Measurements from ENCODE around the gene RTN1. TPM values are rescaled to one million over a fixed set of nuclear protein-coding genes. Genes with fewer than 3 reads are reported as not detected.

Gene RTN1
- total and polyA plus RNA-seq, 2 experiments from 2014 or later: 4.2 to 4.3 TPM

DNA sequence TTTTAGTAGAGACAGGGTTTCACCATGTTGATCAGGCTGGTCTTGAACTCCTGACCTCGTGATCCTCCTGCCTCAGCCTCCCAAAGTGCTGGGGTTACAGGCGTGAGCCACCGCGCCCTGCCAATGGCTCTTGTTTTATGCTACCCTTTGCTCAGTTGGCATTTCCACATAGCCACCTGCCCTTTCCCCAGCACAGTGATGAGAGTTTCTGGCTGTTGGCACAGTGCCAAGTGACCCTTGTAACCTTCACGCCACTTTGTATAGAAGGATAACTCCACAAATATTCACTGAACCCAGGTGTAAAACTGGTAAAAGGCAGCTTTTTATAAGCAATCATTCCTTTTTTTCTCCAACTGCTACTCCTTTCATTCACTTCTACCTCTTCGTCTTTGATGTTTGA, 275.5 kb downstream of the RTN1 start:
- Histone ChIP-seq H3K4me1 (ENCODE audit: insufficient read depth) (no peaks in the 10 kb centered on the region), H3K27me3 (ENCODE audit: insufficient read depth) (no peaks in the 10 kb centered on the region), H3K36me3 (ENCODE audit: insufficient read depth) (no peaks in the 10 kb centered on the region), H2AFZ (no peak overlapping the region), H3K9me2 (ENCODE audit: insufficient read depth) (no peaks in the 10 kb centered on the region), H4K20me1 (replicated peaks; ENCODE audit: insufficient read depth) (no peaks in the 10 kb centered on the region), H3K4me2 (no peak overlapping the region), H3F3A (replicated peaks; ENCODE audit: low read depth) (no peaks in the 10 kb centered on the region), H3K27ac (ENCODE audit: low read depth) (no peak overlapping the region), H3K4me3 (no peak overlapping the region), H3K79me2 (replicated peaks; ENCODE audit: insufficient read depth) (no peaks in the 10 kb centered on the region)
- TF ChIP-seq CREB1 (CRISPR knock-in tag; IDR thresholded peaks at IDR 0.05; ENCODE audit: low read depth): no peak
- TF ChIP-seq EZH2 (IDR thresholded peaks at IDR 0.05; ENCODE audit: low read depth, unreplicated experiment): no peak
- TF ChIP-seq, protein P1, sequence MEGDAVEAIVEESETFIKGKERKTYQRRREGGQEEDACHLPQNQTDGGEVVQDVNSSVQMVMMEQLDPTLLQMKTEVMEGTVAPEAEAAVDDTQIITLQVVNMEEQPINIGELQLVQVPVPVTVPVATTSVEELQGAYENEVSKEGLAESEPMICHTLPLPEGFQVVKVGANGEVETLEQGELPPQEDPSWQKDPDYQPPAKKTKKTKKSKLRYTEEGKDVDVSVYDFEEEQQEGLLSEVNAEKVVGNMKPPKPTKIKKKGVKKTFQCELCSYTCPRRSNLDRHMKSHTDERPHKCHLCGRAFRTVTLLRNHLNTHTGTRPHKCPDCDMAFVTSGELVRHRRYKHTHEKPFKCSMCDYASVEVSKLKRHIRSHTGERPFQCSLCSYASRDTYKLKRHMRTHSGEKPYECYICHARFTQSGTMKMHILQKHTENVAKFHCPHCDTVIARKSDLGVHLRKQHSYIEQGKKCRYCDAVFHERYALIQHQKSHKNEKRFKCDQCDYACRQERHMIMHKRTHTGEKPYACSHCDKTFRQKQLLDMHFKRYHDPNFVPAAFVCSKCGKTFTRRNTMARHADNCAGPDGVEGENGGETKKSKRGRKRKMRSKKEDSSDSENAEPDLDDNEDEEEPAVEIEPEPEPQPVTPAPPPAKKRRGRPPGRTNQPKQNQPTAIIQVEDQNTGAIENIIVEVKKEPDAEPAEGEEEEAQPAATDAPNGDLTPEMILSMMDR (conservative IDR thresholded peaks at IDR 0.05; ENCODE audit: low read depth in 2 of 2): no peak
- no peak for TF ChIP-seq JUNB (IDR thresholded peaks at IDR 0.05; ENCODE audit: unreplicated experiment)
- no peak for TF ChIP-seq ZNF114 (CRISPR knock-in tag; IDR thresholded peaks at IDR 0.05)
- TF ChIP-seq ZNF331 (CRISPR knock-in tag; IDR thresholded peaks at IDR 0.05; ENCODE audit: low read depth): no peak
- TF ChIP-seq, protein P2, sequence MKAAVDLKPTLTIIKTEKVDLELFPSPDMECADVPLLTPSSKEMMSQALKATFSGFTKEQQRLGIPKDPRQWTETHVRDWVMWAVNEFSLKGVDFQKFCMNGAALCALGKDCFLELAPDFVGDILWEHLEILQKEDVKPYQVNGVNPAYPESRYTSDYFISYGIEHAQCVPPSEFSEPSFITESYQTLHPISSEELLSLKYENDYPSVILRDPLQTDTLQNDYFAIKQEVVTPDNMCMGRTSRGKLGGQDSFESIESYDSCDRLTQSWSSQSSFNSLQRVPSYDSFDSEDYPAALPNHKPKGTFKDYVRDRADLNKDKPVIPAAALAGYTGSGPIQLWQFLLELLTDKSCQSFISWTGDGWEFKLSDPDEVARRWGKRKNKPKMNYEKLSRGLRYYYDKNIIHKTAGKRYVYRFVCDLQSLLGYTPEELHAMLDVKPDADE (IDR thresholded peaks at IDR 0.05): no peak
- no peak for TF ChIP-seq NANOG (IDR thresholded peaks at IDR 0.05; ENCODE audit: borderline replicate concordance)
- no peak for TF ChIP-seq EZH2phosphoT487 (IDR thresholded peaks at IDR 0.05; ENCODE audit: unreplicated experiment)
- TF ChIP-seq STAT1 (IDR thresholded peaks at IDR 0.05; ENCODE audit: unreplicated experiment): no peak
- TF ChIP-seq, protein P3, sequence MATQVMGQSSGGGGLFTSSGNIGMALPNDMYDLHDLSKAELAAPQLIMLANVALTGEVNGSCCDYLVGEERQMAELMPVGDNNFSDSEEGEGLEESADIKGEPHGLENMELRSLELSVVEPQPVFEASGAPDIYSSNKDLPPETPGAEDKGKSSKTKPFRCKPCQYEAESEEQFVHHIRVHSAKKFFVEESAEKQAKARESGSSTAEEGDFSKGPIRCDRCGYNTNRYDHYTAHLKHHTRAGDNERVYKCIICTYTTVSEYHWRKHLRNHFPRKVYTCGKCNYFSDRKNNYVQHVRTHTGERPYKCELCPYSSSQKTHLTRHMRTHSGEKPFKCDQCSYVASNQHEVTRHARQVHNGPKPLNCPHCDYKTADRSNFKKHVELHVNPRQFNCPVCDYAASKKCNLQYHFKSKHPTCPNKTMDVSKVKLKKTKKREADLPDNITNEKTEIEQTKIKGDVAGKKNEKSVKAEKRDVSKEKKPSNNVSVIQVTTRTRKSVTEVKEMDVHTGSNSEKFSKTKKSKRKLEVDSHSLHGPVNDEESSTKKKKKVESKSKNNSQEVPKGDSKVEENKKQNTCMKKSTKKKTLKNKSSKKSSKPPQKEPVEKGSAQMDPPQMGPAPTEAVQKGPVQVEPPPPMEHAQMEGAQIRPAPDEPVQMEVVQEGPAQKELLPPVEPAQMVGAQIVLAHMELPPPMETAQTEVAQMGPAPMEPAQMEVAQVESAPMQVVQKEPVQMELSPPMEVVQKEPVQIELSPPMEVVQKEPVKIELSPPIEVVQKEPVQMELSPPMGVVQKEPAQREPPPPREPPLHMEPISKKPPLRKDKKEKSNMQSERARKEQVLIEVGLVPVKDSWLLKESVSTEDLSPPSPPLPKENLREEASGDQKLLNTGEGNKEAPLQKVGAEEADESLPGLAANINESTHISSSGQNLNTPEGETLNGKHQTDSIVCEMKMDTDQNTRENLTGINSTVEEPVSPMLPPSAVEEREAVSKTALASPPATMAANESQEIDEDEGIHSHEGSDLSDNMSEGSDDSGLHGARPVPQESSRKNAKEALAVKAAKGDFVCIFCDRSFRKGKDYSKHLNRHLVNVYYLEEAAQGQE (IDR thresholded peaks at IDR 0.05; ENCODE audit: unreplicated experiment): no peak
- TF ChIP-seq, protein P4, sequence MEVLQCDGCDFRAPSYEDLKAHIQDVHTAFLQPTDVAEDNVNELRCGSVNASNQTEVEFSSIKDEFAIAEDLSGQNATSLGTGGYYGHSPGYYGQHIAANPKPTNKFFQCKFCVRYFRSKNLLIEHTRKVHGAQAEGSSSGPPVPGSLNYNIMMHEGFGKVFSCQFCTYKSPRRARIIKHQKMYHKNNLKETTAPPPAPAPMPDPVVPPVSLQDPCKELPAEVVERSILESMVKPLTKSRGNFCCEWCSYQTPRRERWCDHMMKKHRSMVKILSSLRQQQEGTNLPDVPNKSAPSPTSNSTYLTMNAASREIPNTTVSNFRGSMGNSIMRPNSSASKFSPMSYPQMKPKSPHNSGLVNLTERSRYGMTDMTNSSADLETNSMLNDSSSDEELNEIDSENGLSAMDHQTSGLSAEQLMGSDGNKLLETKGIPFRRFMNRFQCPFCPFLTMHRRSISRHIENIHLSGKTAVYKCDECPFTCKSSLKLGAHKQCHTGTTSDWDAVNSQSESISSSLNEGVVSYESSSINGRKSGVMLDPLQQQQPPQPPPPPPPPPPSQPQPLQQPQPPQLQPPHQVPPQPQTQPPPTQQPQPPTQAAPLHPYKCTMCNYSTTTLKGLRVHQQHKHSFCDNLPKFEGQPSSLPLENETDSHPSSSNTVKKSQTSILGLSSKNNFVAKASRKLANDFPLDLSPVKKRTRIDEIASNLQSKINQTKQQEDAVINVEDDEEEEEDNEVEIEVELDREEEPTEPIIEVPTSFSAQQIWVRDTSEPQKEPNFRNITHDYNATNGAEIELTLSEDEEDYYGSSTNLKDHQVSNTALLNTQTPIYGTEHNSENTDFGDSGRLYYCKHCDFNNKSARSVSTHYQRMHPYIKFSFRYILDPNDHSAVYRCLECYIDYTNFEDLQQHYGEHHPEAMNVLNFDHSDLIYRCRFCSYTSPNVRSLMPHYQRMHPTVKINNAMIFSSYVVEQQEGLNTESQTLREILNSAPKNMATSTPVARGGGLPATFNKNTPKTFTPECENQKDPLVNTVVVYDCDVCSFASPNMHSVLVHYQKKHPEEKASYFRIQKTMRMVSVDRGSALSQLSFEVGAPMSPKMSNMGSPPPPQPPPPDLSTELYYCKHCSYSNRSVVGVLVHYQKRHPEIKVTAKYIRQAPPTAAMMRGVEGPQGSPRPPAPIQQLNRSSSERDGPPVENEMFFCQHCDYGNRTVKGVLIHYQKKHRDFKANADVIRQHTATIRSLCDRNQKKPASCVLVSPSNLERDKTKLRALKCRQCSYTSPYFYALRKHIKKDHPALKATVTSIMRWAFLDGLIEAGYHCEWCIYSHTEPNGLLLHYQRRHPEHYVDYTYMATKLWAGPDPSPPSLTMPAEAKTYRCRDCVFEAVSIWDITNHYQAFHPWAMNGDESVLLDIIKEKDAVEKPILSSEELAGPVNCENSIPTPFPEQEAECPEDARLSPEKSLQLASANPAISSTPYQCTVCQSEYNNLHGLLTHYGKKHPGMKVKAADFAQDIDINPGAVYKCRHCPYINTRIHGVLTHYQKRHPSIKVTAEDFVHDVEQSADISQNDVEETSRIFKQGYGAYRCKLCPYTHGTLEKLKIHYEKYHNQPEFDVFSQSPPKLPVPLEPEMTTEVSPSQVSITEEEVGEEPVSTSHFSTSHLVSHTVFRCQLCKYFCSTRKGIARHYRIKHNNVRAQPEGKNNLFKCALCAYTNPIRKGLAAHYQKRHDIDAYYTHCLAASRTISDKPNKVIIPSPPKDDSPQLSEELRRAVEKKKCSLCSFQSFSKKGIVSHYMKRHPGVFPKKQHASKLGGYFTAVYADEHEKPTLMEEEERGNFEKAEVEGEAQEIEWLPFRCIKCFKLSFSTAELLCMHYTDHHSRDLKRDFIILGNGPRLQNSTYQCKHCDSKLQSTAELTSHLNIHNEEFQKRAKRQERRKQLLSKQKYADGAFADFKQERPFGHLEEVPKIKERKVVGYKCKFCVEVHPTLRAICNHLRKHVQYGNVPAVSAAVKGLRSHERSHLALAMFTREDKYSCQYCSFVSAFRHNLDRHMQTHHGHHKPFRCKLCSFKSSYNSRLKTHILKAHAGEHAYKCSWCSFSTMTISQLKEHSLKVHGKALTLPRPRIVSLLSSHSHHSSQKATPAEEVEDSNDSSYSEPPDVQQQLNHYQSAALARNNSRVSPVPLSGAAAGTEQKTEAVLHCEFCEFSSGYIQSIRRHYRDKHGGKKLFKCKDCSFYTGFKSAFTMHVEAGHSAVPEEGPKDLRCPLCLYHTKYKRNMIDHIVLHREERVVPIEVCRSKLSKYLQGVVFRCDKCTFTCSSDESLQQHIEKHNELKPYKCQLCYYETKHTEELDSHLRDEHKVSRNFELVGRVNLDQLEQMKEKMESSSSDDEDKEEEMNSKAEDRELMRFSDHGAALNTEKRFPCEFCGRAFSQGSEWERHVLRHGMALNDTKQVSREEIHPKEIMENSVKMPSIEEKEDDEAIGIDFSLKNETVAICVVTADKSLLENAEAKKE (CRISPR knock-in tag; IDR thresholded peaks at IDR 0.05): no peak
- TF ChIP-seq POLR2AphosphoS5 (IDR thresholded peaks at IDR 0.05; ENCODE audit: low read depth): no peak
- H3K4me3 Mint-ChIP-seq: no peak overlapping the region
- no peaks in the 10 kb centered on the region for H3K9me3 Mint-ChIP-seq
- DNase-seq (ENCODE audit: low spot score): no peak
- H3K27me3 Mint-ChIP-seq (ENCODE audit: insufficient read depth, low read depth, poor library complexity): peaks cover 2% of the 10 kb centered on the region
- no peaks in the 10 kb centered on the region for H3K4me1 Mint-ChIP-seq
- no peak overlapping the region for H3K27ac Mint-ChIP-seq
- H3K36me3 Mint-ChIP-seq (ENCODE audit: low read depth): no peaks in the 10 kb centered on the region
- ATAC-seq: no peak
